Astrocyte (in vitro differentiated cells and primary cell): ENCODE data around the gene GRPEL2. TPM values are rescaled to one million over a fixed set of nuclear protein-coding genes. Genes with fewer than 3 reads are reported as not detected.

Experiments used
- DNase-seq: peaks from one replicate; pipeline ENCODE4 v3.0.0-alpha.2; 2010; ENCODE audit warnings: low read depth
- FAIRE-seq: peaks from 2 replicates; lab custom pipeline; 2011; peaks lifted over from hg19 to GRCh38; lab: Jason Lieb, UNC
- H2AFZ ChIP-seq: 2 replicates; pipeline ENCODE4 v1.6.0; 2012; ENCODE audit warnings: low read depth, low read length, inconsistent platforms
- H3K27ac ChIP-seq: 2 replicates; pipeline ENCODE4 v1.5.1; 2011; ENCODE audit warnings: low read depth, low read length, inconsistent platforms
- H3K27me3 ChIP-seq: 2 replicates; pipeline ENCODE4 v1.6.0; 2011; ENCODE audit warnings: low read length, inconsistent platforms; ENCODE audit not compliant: insufficient read depth
- H3K36me3 ChIP-seq: 2 replicates; pipeline ENCODE4 v1.5.1; 2011; ENCODE audit warnings: low read length, inconsistent platforms; ENCODE audit not compliant: insufficient read depth
- H3K4me1 ChIP-seq: 2 replicates; pipeline ENCODE4 v1.5.1; 2011; ENCODE audit warnings: low read length, inconsistent platforms; ENCODE audit not compliant: insufficient read depth
- H3K4me2 ChIP-seq: 2 replicates; pipeline ENCODE4 v1.6.0; 2012; ENCODE audit warnings: low read length, inconsistent platforms
- H3K4me3 ChIP-seq: 2 replicates; pipeline ENCODE4 v1.5.1; 2011; ENCODE audit warnings: low read depth, mild to moderate bottlenecking, low read length, inconsistent platforms; ENCODE audit not compliant: insufficient read depth
- H3K79me2 ChIP-seq: 2 replicates; pipeline ENCODE4 v1.6.0; 2012; ENCODE audit warnings: mild to moderate bottlenecking, low read length, inconsistent platforms; ENCODE audit not compliant: insufficient read depth
- H3K9ac ChIP-seq: 2 replicates; pipeline ENCODE4 v1.6.0; 2012; ENCODE audit warnings: mild to moderate bottlenecking, low read length, inconsistent platforms
- H3K9me3 ChIP-seq: 2 replicates; pipeline ENCODE4 v1.5.1; 2012; ENCODE audit warnings: low read depth, mild to moderate bottlenecking, low read length, inconsistent platforms; ENCODE audit not compliant: insufficient read depth
- H4K20me1 ChIP-seq: 2 replicates; pipeline ENCODE4 v1.6.0; 2012; ENCODE audit warnings: low read length, inconsistent platforms; ENCODE audit not compliant: insufficient read depth
- H3K27ac Mint-ChIP-seq: one replicate; pipeline ENCODE4 v1.8.0; 2021; ENCODE audit warnings: mild to moderate bottlenecking, mixed read lengths; ENCODE audit not compliant: unreplicated experiment
- H3K27me3 Mint-ChIP-seq: one replicate; pipeline ENCODE4 v1.8.0; 2021; ENCODE audit warnings: low read depth, mixed read lengths; ENCODE audit not compliant: unreplicated experiment
- H3K36me3 Mint-ChIP-seq: one replicate; pipeline ENCODE4 v1.8.0; 2021; ENCODE audit warnings: low read depth, mixed read lengths; ENCODE audit not compliant: unreplicated experiment
- H3K4me1 Mint-ChIP-seq: one replicate; pipeline ENCODE4 v1.8.0; 2021; ENCODE audit warnings: low read depth, mixed read lengths; ENCODE audit not compliant: unreplicated experiment
- H3K4me3 Mint-ChIP-seq: one replicate; pipeline ENCODE4 v1.8.0; 2021; ENCODE audit warnings: mild to moderate bottlenecking, moderate library complexity, mixed read lengths; ENCODE audit not compliant: unreplicated experiment
- H3K9me3 Mint-ChIP-seq: one replicate; pipeline ENCODE4 v1.8.0; 2021; ENCODE audit warnings: mild to moderate bottlenecking, mixed read lengths; ENCODE audit not compliant: unreplicated experiment
- EZH2 ChIP-seq: IDR thresholded peaks from 2 replicates; pipeline ENCODE4 v1.6.1; 2012; ENCODE audit warnings: mild to moderate bottlenecking, low read length, inconsistent platforms; ENCODE audit not compliant: insufficient read depth
- total RNA-seq: library from RNA; stranded (reverse); gene quantifications from 2 replicates; pipeline ENCODE4 v1.2.1, GENCODE V29; 2021
- TF ChIP-seq, protein P1 (sequence below): IDR thresholded peaks from 2 replicates; pipeline ENCODE4 v1.5.1; 2011; ENCODE audit warnings: low read depth, mild to moderate bottlenecking, inconsistent platforms, low read length, moderate library complexity; ENCODE audit not compliant: insufficient read depth

Gene GRPEL2
- total RNA-seq, 1 donor from 2014 or later: 26.0 TPM

DNA sequence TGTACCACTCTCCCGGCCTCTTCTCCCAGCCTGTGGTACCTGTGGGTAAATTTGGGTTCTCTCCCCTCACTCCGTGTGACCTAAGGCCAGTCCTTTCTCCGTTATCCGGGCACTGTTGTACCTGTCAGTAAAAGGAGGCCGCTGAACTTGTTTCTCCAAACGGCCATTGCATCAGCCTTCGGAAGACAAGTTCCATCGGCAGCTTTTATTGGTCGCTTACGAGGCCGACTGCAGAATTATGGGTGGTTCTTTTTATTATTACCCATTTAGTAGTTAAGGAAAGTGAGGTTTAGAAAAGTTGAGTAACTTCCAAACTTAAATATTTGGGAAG, 558 bp downstream of the GRPEL2 start:
- Histone ChIP-seq H3K9me3 (no peaks in the 10 kb centered on the region), H3K4me2 (peak overlapping the region; percentile 99), H3K9ac (peak overlapping the region; percentile 88), H3K4me1 (peaks cover 6% of the 10 kb centered on the region), H2AFZ (peak overlapping the region; percentile 94), H4K20me1 (peaks cover 13% of the 10 kb centered on the region), H3K27ac (peak overlapping the region; percentile 59), H3K27me3 (no peaks in the 10 kb centered on the region), H3K36me3 (peaks cover 32% of the 10 kb centered on the region), H3K79me2 (peaks cover 28% of the 10 kb centered on the region), H3K4me3 (peak overlapping the region; percentile 99)
- Mint-ChIP-seq H3K9me3 (no peaks in the 10 kb centered on the region), H3K4me3 (peak overlapping the region; percentile 98), H3K36me3 (peaks cover 19% of the 10 kb centered on the region), H3K4me1 (peaks cover 19% of the 10 kb centered on the region), H3K27ac (peak overlapping the region; percentile 98), H3K27me3 (no peaks in the 10 kb centered on the region)
- FAIRE-seq (no peak), DNase-seq (peak; percentile 30)
- TF ChIP-seq, protein P1, sequence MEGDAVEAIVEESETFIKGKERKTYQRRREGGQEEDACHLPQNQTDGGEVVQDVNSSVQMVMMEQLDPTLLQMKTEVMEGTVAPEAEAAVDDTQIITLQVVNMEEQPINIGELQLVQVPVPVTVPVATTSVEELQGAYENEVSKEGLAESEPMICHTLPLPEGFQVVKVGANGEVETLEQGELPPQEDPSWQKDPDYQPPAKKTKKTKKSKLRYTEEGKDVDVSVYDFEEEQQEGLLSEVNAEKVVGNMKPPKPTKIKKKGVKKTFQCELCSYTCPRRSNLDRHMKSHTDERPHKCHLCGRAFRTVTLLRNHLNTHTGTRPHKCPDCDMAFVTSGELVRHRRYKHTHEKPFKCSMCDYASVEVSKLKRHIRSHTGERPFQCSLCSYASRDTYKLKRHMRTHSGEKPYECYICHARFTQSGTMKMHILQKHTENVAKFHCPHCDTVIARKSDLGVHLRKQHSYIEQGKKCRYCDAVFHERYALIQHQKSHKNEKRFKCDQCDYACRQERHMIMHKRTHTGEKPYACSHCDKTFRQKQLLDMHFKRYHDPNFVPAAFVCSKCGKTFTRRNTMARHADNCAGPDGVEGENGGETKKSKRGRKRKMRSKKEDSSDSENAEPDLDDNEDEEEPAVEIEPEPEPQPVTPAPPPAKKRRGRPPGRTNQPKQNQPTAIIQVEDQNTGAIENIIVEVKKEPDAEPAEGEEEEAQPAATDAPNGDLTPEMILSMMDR: no peak
- TF ChIP-seq EZH2: no peak

DNA sequence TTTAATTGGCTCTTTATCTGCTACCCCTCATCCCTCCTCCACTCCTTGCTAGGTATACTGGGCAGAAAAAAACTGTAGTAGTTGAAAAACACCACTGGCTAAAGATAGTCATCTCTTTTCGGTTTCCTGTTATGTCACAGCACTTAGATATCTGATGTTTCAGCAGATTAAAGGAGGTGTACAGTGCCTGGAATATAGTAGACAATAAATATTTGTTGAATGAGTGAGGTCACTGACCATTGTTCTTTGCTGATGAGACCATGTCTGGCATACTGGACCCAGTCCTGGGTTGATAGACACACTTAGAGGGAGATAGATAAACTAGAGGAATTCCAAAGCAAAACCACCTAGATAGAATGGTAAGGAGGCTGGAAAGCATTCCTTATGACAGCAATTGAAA, 3.2 kb downstream of the GRPEL2 start:
- peak overlapping the region; percentile 62 for H3K4me3 Mint-ChIP-seq
- Histone ChIP-seq H4K20me1 (peaks cover 15% of the 10 kb centered on the region), H3K4me2 (no peak overlapping the region), H3K79me2 (peaks cover 30% of the 10 kb centered on the region), H3K27ac (no peak overlapping the region), H3K4me1 (peaks cover 6% of the 10 kb centered on the region), H3K36me3 (peaks cover 56% of the 10 kb centered on the region), H2AFZ (no peak overlapping the region), H3K9me3 (no peaks in the 10 kb centered on the region), H3K27me3 (no peaks in the 10 kb centered on the region), H3K9ac (no peak overlapping the region), H3K4me3 (no peak overlapping the region)
- no peak for DNase-seq
- peaks cover 21% of the 10 kb centered on the region for H3K4me1 Mint-ChIP-seq
- peak overlapping the region; percentile 55 for H3K27ac Mint-ChIP-seq
- FAIRE-seq: no peak
- peaks cover 28% of the 10 kb centered on the region for H3K36me3 Mint-ChIP-seq
- no peaks in the 10 kb centered on the region for H3K9me3 Mint-ChIP-seq
- TF ChIP-seq, protein P1: no peak
- TF ChIP-seq EZH2: no peak
- no peaks in the 10 kb centered on the region for H3K27me3 Mint-ChIP-seq

DNA sequence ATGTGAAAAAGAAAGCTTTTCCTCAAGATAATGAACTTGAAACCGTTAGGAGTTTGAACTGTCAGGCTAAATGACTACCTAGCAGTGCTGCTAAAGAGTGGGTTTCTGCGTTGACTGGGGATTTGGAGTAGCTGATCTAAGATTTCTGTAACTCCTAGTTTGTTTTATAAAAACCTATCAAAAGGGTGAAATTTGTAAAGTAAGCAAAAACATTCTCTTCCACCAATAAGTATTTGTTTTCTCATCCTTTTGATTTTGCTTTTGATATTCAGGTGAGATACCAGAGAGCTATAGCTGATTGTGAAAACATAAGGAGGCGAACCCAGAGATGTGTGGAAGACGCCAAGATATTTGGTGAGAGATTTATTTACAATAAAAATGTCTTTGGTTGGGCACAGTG, 4.1 kb downstream of the GRPEL2 start:
- Mint-ChIP-seq H3K27ac (no peak overlapping the region), H3K36me3 (peaks cover 28% of the 10 kb centered on the region), H3K4me1 (peaks cover 21% of the 10 kb centered on the region), H3K9me3 (no peaks in the 10 kb centered on the region), H3K4me3 (no peak overlapping the region), H3K27me3 (no peaks in the 10 kb centered on the region)
- Histone ChIP-seq H3K79me2 (peaks cover 30% of the 10 kb centered on the region), H3K4me1 (peaks cover 6% of the 10 kb centered on the region), H3K9me3 (no peaks in the 10 kb centered on the region), H3K36me3 (peaks cover 58% of the 10 kb centered on the region), H3K27me3 (no peaks in the 10 kb centered on the region), H3K27ac (no peak overlapping the region), H2AFZ (no peak overlapping the region), H3K9ac (no peak overlapping the region), H3K4me3 (no peak overlapping the region), H3K4me2 (no peak overlapping the region), H4K20me1 (peaks cover 17% of the 10 kb centered on the region)
- DNase-seq (no peak), FAIRE-seq (no peak)
- TF ChIP-seq EZH2: no peak
- TF ChIP-seq, protein P1: no peak
